ENCODE measurements around the gene ACD.
A peak's percentile ranks its signal among the peaks of the same experiment; 100 is the strongest.

ACD gene

GRCh38 chr16:67685388-67686112 lies 25.5 kb upstream of the ACD start:
- Histone ChIP-seq H3K27ac (ENCODE audit: extremely low read depth, low read depth, low read length) (no peak overlapping the region), H3K4me1 (ENCODE audit: control insufficient read depth, insufficient read depth, low read length) (no peaks in the 10 kb centered on the region), H3K4me3 (ENCODE audit: low read depth, low read length) (no peak overlapping the region), H3K36me3 (ENCODE audit: control insufficient read depth in 2 of 2, insufficient read depth in 1 of 2, low read length in 2 of 2) (peaks cover 0 to 35% of the 10 kb centered on the region in 2 experiments; a peak in 2 of 3 replicates), H3K9me3 (ENCODE audit: control insufficient read depth, insufficient read depth, low read depth, low read length) (no peaks in the 10 kb centered on the region)
- TF ChIP-seq ZFP37 (tag by site-specific recombination; IDR thresholded peaks at IDR 0.05) (no peak), ZNF585B (tag by site-specific recombination; IDR thresholded peaks at IDR 0.05) (no peak), KLF17 (tag by site-specific recombination; IDR thresholded peaks at IDR 0.05) (no peak), ZBTB7A (tag by site-specific recombination; IDR thresholded peaks at IDR 0.05; ENCODE audit: low read depth) (no peak), ZBTB21 (tag by site-specific recombination; IDR thresholded peaks at IDR 0.05) (no peak), ZNF184 (tag by site-specific recombination; IDR thresholded peaks at IDR 0.05) (no peak), PRDM10 (tag by site-specific recombination; IDR thresholded peaks at IDR 0.05) (no peak)
- ChIA-PET CTCF (interaction anchor here (0.7 kb wide), 1 partner anchor 13 kb away, joined by 3 read pairs; no protein-coding TSS in a partner anchor), POLR2A (no interaction called here)

DNA sequence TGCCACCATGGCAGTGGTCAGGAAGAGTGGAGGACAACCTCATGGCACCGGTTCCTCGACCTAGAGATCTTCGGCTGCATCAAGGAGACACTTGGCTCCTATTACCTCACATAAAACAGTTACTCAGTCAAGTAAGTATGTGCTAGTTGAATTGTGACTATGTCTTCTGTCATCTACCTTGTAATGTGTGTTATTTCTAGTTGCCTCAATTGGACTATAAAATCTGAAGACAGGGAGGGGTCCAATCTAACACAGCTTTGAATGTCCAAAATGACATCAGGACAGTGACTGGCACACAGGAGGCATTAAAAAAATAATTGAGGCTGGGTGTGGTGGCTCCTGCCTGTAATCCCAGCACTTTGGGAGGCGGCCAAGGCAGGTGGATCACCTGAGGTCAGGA lies 23.7 kb upstream of the ACD start:
- Histone ChIP-seq H3K27ac (ENCODE audit: extremely low read depth, low read depth, low read length) (no peak overlapping the region), H3K9me3 (ENCODE audit: control insufficient read depth, insufficient read depth, low read depth, low read length) (no peaks in the 10 kb centered on the region), H3K36me3 (ENCODE audit: control insufficient read depth in 2 of 2, insufficient read depth in 1 of 2, low read length in 2 of 2) (peaks cover 0 to 39% of the 10 kb centered on the region in 2 experiments; a peak in 2 of 3 replicates), H3K4me1 (ENCODE audit: control insufficient read depth, insufficient read depth, low read length) (no peaks in the 10 kb centered on the region), H3K4me3 (ENCODE audit: low read depth, low read length) (no peak overlapping the region)
- TF ChIP-seq ZNF560 (tag by site-specific recombination; IDR thresholded peaks at IDR 0.05; ENCODE audit: borderline replicate concordance): no peak
- peak; percentile 67 for TF ChIP-seq KLF1 (tag by site-specific recombination; IDR thresholded peaks at IDR 0.05)
- TF ChIP-seq ZBTB48 (tag by site-specific recombination; IDR thresholded peaks at IDR 0.05): no peak
- no peak for TF ChIP-seq ZNF23 (tag by site-specific recombination; IDR thresholded peaks at IDR 0.05; ENCODE audit: borderline replicate concordance)
- TF ChIP-seq ZFP3 (tag by site-specific recombination; IDR thresholded peaks at IDR 0.05; ENCODE audit: low read depth): no peak
- TF ChIP-seq ATF2 (tag by site-specific recombination; IDR thresholded peaks at IDR 0.05; ENCODE audit: low read depth): no peak
- POLR2A ChIA-PET: no interaction called here
- CTCF ChIA-PET: interaction anchor here (4.1 kb wide), 1 partner anchor 12 kb away, joined by 24 read pairs; no protein-coding TSS in a partner anchor

Measured in HEK293 (cell line).